ENCODE results near the gene SYTL4.
"Not testable (repeated sequence)": the region's sequence is repeated elsewhere in the genome, so short reads cannot be mapped to it uniquely, and the experiment has no call there.

Gene SYTL4

DNA sequence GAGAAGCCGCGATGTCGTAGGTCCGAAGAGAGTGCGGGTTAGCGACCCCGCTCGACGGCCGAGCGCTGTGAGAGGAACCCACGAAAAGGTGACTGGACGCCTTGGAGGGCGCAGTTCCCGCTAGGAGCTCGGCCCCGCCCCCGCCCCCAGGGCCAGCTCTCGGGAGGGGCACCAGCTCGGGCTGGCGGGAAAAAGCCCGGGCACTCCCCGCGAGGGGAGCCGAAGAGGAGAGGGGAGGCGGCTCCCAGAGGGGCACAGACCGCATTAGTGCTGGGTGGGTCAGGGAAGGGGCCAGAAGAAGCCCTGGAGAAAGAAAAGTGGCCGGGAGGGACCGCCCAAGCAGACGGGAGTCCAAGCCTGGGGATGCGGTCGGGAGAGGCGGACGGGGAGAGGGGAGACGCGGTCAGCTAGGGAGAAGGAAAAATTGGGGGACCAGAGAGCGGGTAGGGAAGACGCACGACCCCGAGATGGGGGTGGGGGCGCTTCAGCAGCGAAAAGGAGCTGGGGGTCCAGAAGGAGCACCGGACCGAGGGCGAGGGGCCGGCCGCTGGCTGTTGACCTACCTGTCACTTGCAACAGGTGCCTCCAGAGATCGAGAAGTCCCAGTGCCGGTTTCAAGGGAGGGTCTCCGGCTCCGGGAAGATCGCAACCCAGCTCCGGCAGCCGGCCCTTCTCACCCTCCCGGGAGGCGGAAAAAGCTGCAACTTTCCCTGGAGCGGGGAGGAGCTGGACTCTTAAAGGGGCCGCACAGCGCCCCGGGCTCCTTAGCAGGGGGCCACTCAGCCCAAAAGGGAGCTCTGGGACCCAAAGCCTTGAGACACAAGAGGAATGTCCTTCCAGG lies at the start of gene SYTL4:
Gene SYTL4 (minus strand): TSS at position 681 of the 841 bp plus-strand sequence. CDS start 30,084 bp downstream, outside the sequence.
- DNase-seq, result peak; percentile 55

DNA sequence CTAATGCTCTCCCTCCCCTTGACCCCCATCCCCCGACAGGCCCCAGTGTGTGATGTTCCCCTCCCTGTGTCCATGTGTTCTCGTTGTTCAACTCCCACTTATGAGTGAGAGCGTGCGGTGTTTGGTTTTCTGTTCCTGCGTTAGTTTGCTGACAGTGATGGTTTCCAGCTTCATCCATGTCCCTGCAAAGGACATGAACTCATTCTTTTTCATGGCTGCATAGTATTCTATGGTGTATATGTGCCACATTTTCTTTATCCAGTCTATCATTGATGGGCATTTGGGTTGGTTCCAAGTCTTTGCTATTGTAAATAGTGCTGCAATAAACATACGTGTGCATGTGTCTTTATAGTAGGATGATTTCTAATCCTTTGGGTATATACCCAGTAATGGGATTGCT lies 37.5 kb upstream of the SYTL4 start:
- DNase-seq, result not testable (repeated sequence)

DNA sequence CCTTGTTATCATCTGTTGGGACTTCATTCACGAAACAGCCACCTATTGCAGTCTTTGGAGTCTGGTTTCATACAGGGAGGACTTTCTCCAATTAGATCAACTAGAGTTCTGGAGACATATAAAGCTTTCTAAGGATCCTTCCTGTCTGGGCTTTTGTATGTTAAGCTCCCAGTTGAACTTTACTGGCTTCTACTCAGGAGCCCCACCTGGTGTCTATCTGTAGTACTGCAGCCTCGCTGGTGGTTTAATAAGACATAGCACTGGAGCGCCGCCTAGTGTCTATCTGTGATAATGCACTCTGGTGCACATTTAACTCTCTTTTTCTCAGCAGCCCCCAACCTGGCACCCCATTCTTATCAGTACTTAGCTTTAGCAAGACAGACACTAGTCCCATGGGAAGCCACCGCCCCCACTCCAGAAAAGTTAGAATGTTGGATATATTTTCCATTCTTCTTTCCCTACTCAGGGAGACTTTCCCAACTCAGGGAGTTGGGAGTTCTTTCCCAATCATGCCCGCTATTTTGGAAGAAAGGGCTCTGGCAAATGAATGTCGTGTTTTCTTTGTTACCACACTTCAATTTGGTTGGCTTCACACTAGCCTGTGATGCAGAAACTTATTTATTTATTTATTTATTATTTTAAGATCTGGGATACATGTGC lies 36.9 kb upstream of the SYTL4 start:
- peak; percentile 82 for DNase-seq

DNA sequence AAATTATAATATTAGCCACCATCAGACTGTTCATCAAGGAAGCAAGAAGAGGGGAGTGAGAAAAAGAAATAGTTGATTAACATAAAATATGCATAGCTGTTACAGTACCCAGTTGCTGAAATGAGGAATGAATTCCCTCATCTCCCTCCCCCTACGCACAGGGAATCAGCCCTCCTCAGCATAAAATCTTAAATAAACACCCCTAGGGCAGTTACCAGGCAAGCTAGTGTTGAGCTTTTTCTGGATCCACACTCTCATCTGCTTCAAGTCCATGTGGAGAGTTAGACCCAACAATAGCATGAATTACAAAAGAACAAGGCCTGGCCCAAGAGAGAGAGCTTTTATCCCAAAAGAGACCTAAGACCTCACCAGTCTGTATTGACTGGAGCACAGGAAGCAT lies 19.0 kb upstream of the SYTL4 start:
- no peak for DNase-seq

DNA sequence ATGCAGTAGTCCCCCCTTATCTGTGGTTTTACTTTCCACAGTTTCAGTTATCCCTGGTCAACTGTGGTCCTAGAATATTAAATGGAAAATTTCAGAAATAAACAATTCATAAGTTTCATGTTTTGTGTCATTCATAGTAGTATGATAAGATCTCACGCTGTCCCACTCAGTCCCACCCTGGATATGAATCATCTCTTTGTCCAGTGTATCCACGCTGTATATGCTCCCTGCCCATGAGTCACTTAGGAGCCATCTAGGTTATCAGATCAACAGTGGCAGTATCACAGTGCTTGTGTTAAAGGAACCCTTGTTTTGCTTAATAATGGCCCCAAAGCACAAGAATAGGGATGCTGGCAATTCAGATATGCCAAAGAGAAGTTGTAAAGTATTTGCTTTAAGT lies 16.2 kb upstream of the SYTL4 start:
- peak; percentile 56 for DNase-seq

DNA sequence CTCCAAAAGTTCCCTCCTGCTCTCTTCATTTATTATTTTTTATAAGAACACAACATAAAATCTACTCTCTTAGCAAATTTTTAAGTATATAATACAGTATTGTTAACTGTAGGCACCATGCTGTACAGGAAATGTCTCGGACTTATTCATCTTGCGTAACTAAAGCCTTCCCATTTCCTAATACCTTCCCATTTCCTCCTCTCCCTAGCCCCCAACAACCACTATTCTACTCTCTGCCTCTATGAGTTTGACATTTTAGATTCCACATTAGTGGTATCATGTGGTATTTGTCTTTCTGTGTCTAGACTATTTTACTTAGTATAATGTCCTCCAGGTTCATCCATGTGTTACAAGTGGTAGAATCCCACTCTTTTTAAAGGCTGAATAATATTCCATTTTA lies 15.8 kb upstream of the SYTL4 start:
- no peak for DNase-seq

DNA sequence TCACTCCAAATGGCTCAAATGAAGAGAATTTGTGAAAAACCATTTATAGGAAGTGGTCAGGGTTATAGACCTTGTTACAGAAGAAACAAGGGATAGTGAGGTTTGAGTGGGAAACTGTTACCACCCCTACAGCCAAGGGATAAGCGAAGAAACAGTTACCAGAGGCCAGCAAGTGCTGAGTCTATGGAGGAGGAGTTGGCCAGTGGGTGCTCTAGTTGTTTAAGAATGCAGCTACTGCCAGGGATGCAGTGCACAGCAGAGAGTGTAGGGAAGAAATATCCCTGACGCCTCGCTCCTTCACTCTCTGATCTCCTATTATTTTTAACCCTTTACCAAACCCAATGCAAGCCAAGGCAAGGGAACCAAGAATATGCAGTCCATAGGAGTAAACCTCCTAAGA lies 15.2 kb upstream of the SYTL4 start:
- no peak for DNase-seq

DNA sequence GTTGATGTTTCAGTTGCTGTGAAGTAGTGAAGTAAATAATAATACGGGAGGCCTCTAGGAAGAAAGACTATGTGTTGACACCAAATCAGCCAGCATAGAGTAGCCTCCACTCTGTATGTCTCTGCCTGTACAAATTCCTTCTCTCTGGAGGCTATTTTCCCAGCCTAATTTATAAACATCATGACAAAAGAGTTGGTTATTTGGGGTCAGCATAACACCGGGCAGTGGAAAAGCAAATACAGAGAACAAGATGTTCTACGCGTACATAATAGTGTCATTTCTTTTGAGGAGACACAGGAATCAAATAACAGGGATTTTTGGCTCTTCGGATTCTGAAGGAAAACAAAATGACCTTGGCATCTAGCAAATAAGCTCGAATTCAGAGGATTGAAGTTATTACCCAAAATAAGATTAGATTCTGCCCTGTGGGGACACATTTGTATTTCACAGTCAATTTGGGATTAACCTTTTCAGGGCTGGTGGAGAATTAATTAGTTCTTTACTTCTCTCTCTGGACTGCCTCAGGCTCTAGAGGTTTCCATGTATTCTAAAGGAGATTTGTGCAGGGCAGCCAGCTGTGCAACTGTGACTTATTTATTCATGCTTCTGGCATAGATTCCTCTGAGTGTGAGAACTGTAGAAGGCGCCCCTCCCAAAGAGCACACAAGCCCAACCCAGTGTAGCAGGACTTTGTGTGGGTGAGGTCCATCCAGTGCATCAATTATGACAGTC lies 14.1 kb upstream of the SYTL4 start:
- no peak for DNase-seq

DNA sequence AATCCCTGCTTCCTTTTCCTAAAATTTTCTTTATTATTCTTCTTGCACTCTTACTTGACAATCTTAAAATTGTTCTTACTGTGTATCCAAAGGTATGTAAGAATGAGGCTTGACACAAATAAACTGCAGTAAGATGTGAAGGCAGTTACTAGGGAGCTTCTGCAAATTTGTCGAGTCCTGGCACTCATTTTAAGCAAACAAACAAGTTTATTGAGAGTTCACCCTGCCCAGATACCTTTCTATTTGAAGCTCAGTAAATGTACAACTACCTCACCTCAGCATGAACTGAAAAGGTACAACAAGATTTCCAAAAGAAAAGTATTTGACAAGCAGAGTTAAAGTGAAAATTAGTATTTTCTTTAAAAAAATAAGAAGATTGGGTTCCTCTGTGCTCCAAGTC lies 13.3 kb upstream of the SYTL4 start:
- no peak for DNase-seq

DNA sequence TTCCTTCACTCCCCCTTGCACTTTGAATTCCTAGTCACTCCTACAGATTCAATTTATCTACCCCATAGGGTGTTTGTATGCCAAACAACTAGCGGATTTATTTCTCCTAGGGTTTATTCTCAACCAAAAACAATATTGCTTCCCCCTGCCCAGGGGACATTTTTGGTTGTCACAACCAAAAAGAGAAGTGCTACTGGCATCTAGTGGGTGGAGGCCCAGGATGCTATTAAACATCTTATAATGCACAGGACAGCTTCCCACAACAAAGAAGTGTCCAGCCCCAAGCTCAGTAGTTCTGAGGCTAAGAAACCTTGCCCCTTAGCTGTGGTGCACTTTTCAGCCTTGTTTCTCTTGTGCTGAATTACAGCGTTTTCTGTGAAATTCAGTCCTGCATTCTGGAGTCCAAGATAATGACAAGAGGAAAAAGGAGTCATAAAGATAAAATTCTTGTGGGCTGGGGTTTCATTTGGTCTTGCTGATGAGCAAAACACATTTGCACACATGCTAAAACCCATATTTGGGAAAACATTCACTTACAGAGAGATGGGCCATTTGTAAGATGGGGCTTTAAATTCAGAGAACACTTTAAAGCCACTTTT lies 11.2 kb upstream of the SYTL4 start:
- no peak for DNase-seq

DNA sequence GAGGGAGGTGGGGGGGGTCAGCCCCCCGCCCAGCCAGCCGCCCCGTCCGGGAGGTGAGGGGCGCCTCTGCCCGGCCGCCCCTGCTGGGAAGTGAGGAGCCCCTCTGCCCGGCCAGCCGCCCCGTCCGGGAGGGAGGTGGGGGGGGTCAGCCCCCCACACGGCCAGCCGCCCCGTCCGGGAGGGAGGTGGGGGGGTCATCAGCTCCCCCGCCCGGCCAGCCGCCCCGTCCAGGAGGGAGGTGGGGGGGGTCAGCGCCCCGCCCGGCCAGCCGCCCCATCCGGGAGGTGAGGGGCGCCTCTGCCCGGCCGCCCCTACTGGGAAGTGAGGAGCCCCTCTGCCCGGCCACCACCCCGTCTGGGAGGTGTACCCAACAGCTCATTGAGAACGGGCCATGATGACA lies 7.9 kb downstream of the SYTL4 start:
- not testable (repeated sequence) for DNase-seq

DNA sequence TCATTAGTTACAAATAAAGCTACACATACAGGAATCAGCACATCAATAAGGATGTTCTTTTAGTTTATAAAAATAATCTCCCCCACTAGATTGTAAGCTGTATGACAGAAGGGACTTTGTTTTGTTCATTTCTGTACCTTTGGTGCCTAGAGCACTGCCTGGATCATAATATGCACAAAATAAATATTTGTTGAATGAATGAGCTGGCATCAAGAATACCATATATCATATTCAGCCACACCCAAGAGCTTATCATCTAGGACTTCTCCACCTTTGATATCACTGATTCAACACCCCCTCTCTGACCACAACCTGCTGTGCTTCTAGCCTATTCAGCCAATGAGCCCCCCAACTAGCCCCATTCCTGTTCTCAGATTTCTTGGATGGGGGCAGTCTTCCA lies 10.6 kb downstream of the SYTL4 start:
- no peak for DNase-seq

DNA sequence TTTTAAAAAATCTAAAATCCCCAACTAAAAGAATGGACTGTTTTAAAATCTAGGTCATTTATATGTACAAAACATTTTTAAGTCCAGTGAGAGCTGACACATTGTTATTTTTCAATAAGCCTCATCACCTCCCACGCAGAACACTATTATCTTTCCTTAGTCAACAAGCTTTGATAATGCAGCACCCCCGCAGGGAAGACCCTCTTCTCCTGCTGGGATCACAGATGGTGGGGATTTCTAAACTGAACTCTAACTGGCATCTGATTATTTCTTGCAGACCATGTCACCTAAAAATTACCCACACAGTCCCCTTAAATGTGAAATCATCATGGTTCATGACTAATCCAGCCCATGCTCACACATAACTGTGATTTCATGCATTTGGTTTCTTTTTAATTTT lies 11.6 kb downstream of the SYTL4 start:
- DNase-seq, result no peak

DNA sequence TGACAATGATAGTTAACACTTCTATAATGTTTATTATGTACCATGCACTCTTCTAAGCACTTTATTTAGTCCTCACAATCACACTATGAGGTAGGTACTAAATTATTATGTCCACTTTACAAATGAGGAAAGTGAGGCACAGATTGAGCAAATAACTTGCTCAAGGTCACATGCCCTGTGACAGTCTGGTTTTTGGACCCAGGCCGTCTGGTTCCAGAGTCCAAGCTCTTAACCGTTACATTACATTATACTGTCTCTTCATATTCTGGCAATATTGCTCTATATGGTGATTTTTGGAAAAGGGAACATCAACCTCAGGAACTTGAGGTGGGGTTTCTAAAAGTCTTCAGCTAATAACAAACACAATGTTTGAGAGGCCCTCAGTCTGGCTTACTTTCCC lies 12.8 kb downstream of the SYTL4 start:
- no peak for DNase-seq

DNA sequence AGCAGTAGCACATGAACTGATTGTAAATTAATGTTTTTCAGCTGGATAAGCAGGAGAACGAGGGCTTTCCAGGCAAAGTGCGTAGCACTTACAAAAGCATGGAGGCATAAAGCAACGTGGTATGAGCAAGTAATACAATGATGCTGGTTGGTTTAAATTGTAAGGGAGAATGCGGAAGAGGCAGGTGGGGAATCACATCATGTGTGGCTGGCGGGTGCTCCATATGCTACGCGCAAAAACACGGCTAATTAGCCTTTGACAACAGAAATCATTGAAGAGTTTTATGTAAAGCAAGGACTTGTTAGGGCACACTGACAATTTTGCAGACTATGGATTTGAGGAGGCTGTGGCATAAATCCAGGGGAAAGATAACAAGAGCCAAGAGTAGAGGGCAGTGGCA lies 14.6 kb downstream of the SYTL4 start:
- no peak for DNase-seq

DNA sequence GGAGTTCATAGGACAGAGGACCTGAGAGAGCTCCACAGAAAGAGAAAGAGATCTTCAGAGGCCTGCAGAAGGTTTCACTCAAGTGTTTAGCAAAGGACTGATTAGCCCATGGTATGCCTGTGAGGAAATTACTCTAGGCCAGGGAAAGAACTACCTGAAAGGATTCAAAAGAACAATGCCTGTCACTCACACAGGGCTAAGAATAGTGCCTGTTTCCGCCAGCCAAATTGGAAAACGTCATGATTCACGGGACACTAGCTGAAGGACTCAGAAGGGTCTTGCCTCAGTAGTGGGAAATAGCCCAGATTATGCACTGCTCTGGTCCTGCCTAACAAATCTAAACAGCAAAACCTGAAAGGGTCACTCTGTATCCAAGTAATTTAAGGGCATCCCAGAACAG lies 21.1 kb downstream of the SYTL4 start:
- DNase-seq, result no peak

DNA sequence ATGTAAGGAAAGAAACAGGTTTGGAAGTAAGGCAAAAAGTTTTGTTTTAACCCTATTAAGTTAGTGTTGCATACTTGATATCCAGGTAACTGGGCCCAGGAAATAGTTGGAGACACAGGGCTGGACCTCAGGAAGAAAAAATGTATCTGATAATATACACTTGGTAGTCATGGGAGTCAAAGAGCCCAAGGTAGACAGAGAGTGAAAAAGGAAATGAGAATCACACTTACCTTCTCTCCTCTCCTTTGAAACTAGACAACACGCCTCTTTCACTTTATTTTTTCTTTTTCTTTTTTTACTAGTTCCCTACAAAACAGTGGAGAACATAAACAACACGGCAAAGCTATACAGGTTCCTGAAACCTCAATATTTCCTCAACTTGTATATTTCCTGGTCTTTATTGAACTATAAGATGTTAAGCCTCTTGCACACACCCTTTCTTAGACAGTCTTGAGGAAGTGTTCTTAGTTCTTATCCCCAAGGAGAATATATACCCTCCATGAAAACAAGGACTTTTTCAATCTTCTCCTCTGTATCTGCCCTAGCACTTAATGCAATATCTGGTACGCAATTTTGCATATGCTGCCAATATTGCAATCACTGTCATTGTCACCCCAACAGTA lies 27.2 kb downstream of the SYTL4 start:
- DNase-seq, result no peak

DNA sequence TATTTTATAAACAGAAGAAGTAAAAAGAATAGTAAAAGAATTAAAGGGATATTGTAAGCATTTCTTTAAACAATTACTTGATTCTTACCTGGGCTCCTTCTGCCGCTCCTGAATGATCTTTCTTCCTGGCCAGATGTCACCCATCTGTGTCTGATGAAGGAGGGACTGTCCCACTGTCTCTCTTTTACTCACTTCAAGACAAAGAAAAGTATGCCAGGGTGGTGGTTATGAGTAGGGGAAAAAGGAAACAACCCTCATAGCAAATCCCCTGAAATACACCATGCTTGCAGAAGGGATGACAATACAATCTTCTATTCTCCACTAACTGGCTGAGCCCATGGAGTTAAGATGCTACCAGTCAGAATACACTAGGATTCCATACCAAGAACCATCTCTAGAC lies 31.1 kb downstream of the SYTL4 start:
- no peak for DNase-seq

DNA sequence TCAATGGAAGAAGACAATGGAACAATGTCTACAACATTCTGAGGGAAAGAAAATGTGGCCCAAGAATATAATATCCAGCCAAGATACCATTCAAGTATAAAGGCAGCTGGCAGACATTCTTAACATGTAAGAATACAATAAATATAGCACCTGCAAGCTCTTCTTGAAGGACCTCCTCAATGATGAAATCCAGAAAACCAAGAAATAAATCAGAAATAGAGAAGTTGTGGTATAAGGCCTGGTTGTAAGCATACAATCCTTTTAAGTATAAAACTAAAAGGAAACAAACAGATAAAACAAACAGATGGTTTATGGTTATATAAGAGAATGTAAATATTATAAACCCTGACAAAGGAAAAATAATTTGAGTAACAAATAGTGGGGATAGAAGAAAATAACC lies 33.4 kb downstream of the SYTL4 start:
- no peak for DNase-seq

DNA sequence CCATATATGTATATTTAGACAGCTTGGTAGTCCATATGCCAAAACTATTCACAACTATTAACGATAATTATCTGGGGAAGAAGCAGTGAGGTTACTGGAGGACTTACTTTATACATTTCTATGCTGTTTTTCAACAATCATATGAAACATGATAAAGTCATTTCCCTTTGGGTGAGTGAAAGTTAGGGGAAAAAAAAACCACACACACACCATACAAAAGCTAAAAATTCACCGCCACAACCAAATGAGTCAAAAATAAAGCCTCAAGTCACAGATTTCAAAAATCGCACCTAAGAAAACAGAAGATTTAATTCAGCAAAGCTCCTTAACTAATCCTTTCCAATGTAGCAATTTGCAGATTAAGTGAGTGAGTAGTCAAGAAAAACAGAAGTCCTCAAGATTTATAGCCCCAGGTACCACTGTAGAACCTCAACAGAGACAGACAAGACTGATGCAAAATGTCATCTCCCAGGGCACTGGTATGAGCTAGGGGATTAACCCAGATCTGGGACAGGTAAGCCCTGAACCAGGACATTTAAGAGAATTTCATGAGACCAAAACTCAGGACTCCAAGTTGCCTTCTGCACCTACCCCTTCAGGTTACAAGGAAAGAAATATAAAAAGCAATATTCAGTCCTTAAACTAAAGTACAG lies 35.1 kb downstream of the SYTL4 start:
- no peak for DNase-seq

DNA sequence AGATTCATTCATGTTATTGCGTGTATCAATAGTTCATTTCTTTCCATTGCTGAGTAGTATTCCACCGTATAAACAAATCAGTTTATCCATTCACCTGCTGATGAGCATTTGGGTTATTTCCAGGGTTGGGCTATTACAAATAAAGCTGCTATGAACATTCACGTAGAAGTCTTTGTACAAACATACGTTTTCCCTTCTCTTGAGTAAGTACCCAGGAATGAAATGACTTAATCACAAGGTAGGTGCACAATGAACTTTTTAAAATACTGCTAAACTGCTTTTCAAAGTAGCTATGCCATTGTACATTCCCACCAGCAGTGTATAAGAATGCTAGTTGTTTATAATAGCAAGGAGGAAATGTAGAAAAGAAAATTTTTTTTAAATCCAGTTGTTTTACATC lies 35.9 kb downstream of the SYTL4 start:
- no peak for DNase-seq

DNA sequence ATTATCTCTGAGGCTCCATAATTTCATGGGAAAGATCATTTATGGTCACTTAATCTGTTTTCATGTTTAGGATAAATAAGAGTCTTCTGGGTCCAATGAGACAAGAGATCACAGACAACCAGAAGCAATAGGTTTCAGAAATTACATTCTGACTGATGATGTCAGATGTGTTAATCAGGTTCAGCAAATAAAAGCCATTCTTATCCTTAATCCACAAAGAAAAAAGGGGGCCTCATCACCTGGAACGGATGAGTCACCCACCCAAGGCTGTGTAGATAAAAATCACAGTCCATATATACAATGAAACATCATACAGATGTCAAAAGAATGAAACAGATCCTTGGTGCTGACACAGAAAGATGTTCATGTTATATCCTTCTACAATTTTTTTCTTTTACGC lies 36.6 kb downstream of the SYTL4 start:
- no peak for DNase-seq

DNA sequence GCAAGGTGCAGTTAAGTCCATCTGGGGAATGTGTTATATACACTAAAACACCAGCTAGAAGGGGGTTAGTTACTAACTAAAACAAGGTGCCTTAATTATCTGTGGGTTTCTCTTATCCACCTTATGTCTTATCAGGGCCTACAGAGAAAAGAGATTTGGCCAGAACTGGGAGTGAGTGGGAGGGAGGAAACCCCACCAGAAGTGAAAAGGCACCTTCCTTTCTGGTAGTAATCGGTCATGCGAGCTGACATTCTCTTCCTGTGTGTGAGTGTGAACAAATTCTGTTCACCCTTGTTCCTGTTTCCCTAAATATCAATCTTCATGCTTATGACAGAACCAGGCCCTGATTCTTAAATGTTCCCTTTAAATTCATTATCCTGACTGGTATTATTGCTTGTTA lies 44.4 kb downstream of the SYTL4 start:
- DNase-seq, result no peak

Measured in islet precursor cell (in vitro differentiated cells).